HepG2 (cell line): ENCODE measurements around the gene LITAF. TPM values are rescaled to one million over a fixed set of nuclear protein-coding genes. Genes with fewer than 3 reads are reported as not detected.
A peak's percentile ranks its signal among the peaks of the same experiment; 100 is the strongest.

ENCODE experiments used
- BCL6 ChIP-seq: IDR thresholded peaks from 2 replicates; pipeline ENCODE4 v1.6.1; 2016; ENCODE audit warnings: missing genetic modification reagents, missing compliant biosample characterization
- DR1 ChIP-seq: sonication (generic); formaldehyde crosslinking; IDR thresholded peaks from 2 replicates; pipeline ENCODE4 v1.8.0; 2021; ENCODE audit warnings: mild to moderate bottlenecking, missing genetic modification reagents, inconsistent platforms
- ELF3 ChIP-seq: IDR thresholded peaks from 2 replicates; pipeline ENCODE4 v1.6.1; 2016; ENCODE audit warnings: missing genetic modification reagents, missing compliant biosample characterization
- MATR3 ChIP-seq: sonication (generic); formaldehyde crosslinking; IDR thresholded peaks from 2 replicates; pipeline ENCODE4 v1.4.0; 2020; ENCODE audit warnings: missing genetic modification reagents
- ONECUT2 ChIP-seq: sonication (generic); formaldehyde crosslinking; IDR thresholded peaks from 2 replicates; pipeline ENCODE4 v1.4.0; 2020; ENCODE audit warnings: missing genetic modification reagents
- PCBP1 ChIP-seq: fragments of 200-400 bp; formaldehyde crosslinking; IDR thresholded peaks from 2 replicates; pipeline ENCODE4 v1.6.1; 2017; ENCODE audit warnings: mild to moderate bottlenecking, low read depth, low read length, borderline replicate concordance
- PREB ChIP-seq: sonication (generic); formaldehyde crosslinking; IDR thresholded peaks from 2 replicates; pipeline ENCODE4 v1.4.0; 2020; ENCODE audit warnings: missing genetic modification reagents
- RAD21 ChIP-seq: fragments of 450-650 bp; formaldehyde crosslinking; IDR thresholded peaks from 2 replicates; pipeline ENCODE4 v1.5.0; 2020; ENCODE audit warnings: mild to moderate bottlenecking
- RAD51 ChIP-seq: fragments of 450-650 bp; IDR thresholded peaks from 2 replicates; pipeline ENCODE4 v1.6.1; 2016; ENCODE audit warnings: borderline replicate concordance
- SIN3B ChIP-seq: fragments of 150-350 bp; IDR thresholded peaks from 2 replicates; pipeline ENCODE4 v1.6.1; 2014; ENCODE audit warnings: low read length
- SMAD3 ChIP-seq: sonication (generic); formaldehyde crosslinking; IDR thresholded peaks from 2 replicates; pipeline ENCODE4 v1.4.0; 2020; ENCODE audit warnings: missing genetic modification reagents
- SOX13 ChIP-seq, 3 experiments: fragments of 450-650 bp in 1 of 3; sonication (generic) in 1 of 3; formaldehyde crosslinking in 1 of 3; IDR thresholded peaks in 2 of 3; conservative IDR thresholded peaks in 1 of 3; 2 replicates each; pipeline versions ENCODE4 v1.5.0 to v1.6.1; 2016 to 2020; ENCODE audit warnings: antibody characterized with exemption in 1 of 3, mild to moderate bottlenecking in 1 of 3, missing compliant biosample characterization in 1 of 3, missing genetic modification reagents in 1 of 3, moderate library complexity in 1 of 3
- SP5 ChIP-seq: IDR thresholded peaks from 2 replicates; pipeline ENCODE4 v1.6.1; 2016; ENCODE audit warnings: low read depth, borderline replicate concordance
- SYNCRIP ChIP-seq: fragments of 200-400 bp; formaldehyde crosslinking; IDR thresholded peaks from 2 replicates; pipeline ENCODE4 v1.6.1; 2018; ENCODE audit warnings: mild to moderate bottlenecking, low read depth, low read length; ENCODE audit not compliant: insufficient read depth
- TBL1XR1 ChIP-seq: fragments of 150-350 bp; IDR thresholded peaks from 2 replicates; pipeline ENCODE4 v1.6.1; 2014; ENCODE audit warnings: borderline replicate concordance, low read length; ENCODE audit not compliant: partially characterized antibody
- TBX3 ChIP-seq: fragments of 450-650 bp; IDR thresholded peaks from 2 replicates; pipeline ENCODE4 v1.6.1; 2017; ENCODE audit warnings: antibody characterized with exemption, mild to moderate bottlenecking, inconsistent platforms, borderline replicate concordance
- TERF1 ChIP-seq: sonication (generic); formaldehyde crosslinking; IDR thresholded peaks from 2 replicates; pipeline ENCODE4 v1.8.0; 2022; ENCODE audit warnings: mild to moderate bottlenecking, missing genetic modification reagents, moderate library complexity
- ZFP36 ChIP-seq: fragments of 150-350 bp; IDR thresholded peaks from 2 replicates; pipeline ENCODE4 v1.6.1; 2018; ENCODE audit warnings: borderline replicate concordance, low read length, low read depth; ENCODE audit not compliant: partially characterized antibody
- ZNF121 ChIP-seq: sonication (generic); formaldehyde crosslinking; IDR thresholded peaks from 2 replicates; pipeline ENCODE4 v1.5.0; 2020; ENCODE audit warnings: mild to moderate bottlenecking, missing genetic modification reagents
- ZNF256 ChIP-seq: sonication (generic); formaldehyde crosslinking; conservative IDR thresholded peaks from 2 replicates; pipeline ENCODE4 v1.4.0; 2020; ENCODE audit warnings: missing genetic modification reagents
- ZNF331 ChIP-seq: sonication (generic); formaldehyde crosslinking; IDR thresholded peaks from 2 replicates; pipeline ENCODE4 v1.4.0; 2020; ENCODE audit warnings: missing genetic modification reagents
- ZNF513 ChIP-seq: sonication (generic); formaldehyde crosslinking; conservative IDR thresholded peaks from 2 replicates; pipeline ENCODE4 v1.5.0; 2020; ENCODE audit warnings: missing genetic modification reagents
- ZNF564 ChIP-seq: sonication (generic); formaldehyde crosslinking; IDR thresholded peaks from 2 replicates; pipeline ENCODE4 v1.8.1; 2023; ENCODE audit warnings: mild to moderate bottlenecking, missing genetic modification reagents
- ZNF770 ChIP-seq: sonication (generic); formaldehyde crosslinking; IDR thresholded peaks from 2 replicates; pipeline ENCODE4 v1.5.0; 2020; ENCODE audit warnings: mild to moderate bottlenecking, missing genetic modification reagents
- ZNF777 ChIP-seq: sonication (generic); formaldehyde crosslinking; IDR thresholded peaks from 2 replicates; pipeline ENCODE4 v1.4.0; 2020; ENCODE audit warnings: missing genetic modification reagents
- ZNF780A ChIP-seq: sonication (generic); formaldehyde crosslinking; IDR thresholded peaks from 2 replicates; pipeline ENCODE4 v1.8.0; 2022; ENCODE audit warnings: mild to moderate bottlenecking, missing genetic modification reagents, moderate library complexity
- ZNF850 ChIP-seq: sonication (generic); formaldehyde crosslinking; conservative IDR thresholded peaks from 2 replicates; pipeline ENCODE4 v1.9.0; 2021; ENCODE audit warnings: mild to moderate bottlenecking, missing genetic modification reagents
- polyA plus RNA-seq, 8 experiments: library from polyadenylated mRNA; depleted of rRNA in 3 of 8; stranded (reverse) in 7 of 8; unstranded in 1 of 8; fragments of >200 nt; fragmentation: Illumina TruSeq in 4 of 8; extraction: Trizol in 4 of 8; gene quantifications; 2 replicates each; pipeline versions ENCODE4 v1.2.1 to v1.2.3, GENCODE V29; 2011 to 2016; ENCODE audit warnings: low read depth in 4 of 8, missing spikeins in 1 of 8, mixed read lengths in 1 of 8; ENCODE audit not compliant: insufficient read depth in 1 of 8
- total RNA-seq, 5 experiments: library from RNA; depleted of rRNA; stranded (reverse); fragments of >200 nt; fragmentation: Illumina TruSeq; extraction: Trizol; gene quantifications; 2 replicates each; pipeline ENCODE4 v1.2.3, GENCODE V29; 2016; ENCODE audit warnings: low read depth in 1 of 5

LITAF gene
- total and polyA plus RNA-seq, 2 of the 13 experiments (the other 11 are each of a cell fraction or from before 2014, with no cell fraction given) = 80.1 to 141 TPM

GRCh38 chr16:11586378-11586855 lies 302 bp downstream of the LITAF start (continued):
- TF ChIP-seq RAD21 (CRISPR knock-in tag) (peak; percentile 58), ONECUT2 (CRISPR knock-in tag) (no peak), MATR3 (CRISPR knock-in tag) (no peak), TBX3 (no peak), ZNF256 (no peak), SP5 (CRISPR knock-in tag) (no peak), ZNF777 (CRISPR knock-in tag) (no peak), ZNF513 (CRISPR knock-in tag) (0 out of 2 replicates have a peak, but pooled peaks have one; percentile 2), BCL6 (CRISPR knock-in tag) (no peak), ZNF850 (CRISPR knock-in tag) (no peak), DR1 (CRISPR knock-in tag) (no peak), ZNF780A (no peak), RAD51 (no peak), TERF1 (CRISPR knock-in tag) (no peak; the same call in 1 of the 2 replicates), ZNF331 (no peak), PCBP1 (no peak), ZNF564 (CRISPR knock-in tag) (peak; percentile 12; the same call in 1 of the 2 replicates), ELF3 (CRISPR knock-in tag) (no peak), SOX13 (IDR thresholded peaks at IDR 0.05) (no peak), SOX13 (CRISPR knock-in tag; conservative IDR thresholded peaks at IDR 0.05 in 1 of 2, IDR thresholded peaks at IDR 0.05 in 1 of 2) (no peak), PREB (CRISPR knock-in tag) (no peak), SYNCRIP (no peak), ZNF121 (CRISPR knock-in tag) (0 out of 2 replicates have a peak, but pooled peaks have one; percentile 6), SMAD3 (CRISPR knock-in tag) (no peak), SIN3B (no peak), ZNF770 (CRISPR knock-in tag) (peak; percentile 39), ZFP36 (no peak), TBL1XR1 (no peak)
